OCI-LY7 (cell line): Measurements from ENCODE around the gene AFF2. TPM values are rescaled to one million over a fixed set of nuclear protein-coding genes. Genes with fewer than 3 reads are reported as not detected.

Experiments used
- BruUV-seq: library from RNA; stranded (reverse); fragments of 400-500 nt; replicated peaks from 2 replicates; lab custom pipeline; 2021; lab: Mats Ljungman, UMichigan
- CTCF ChIA-PET: fragments of 300-600 bp; sonication (Branson Sonifier 250); formaldehyde crosslinking; loops from one replicate; lab custom pipeline; 2022; ENCODE audit warnings: antibody characterized with exemption; ENCODE audit not compliant: unreplicated experiment; lab: Charles Lee
- POLR2A ChIA-PET: fragments of 300-600 bp; sonication (Branson Sonifier 250); formaldehyde crosslinking; loops from one replicate; lab custom pipeline; 2022; ENCODE audit warnings: antibody characterized with exemption; lab: Charles Lee
- DNase-seq: peaks from one replicate; pipeline ENCODE4 v3.0.0-alpha.2; 2015; ENCODE audit warnings: low spot score
- H2AFZ ChIP-seq: fragments of 200-600 bp; sonication (generic), shearing (Covaris generic); 2 replicates; pipeline ENCODE4 v1.6.1; 2014; ENCODE audit warnings: mild to moderate bottlenecking, antibody characterized with exemption, low read length, moderate library complexity
- H3K27ac ChIP-seq: fragments of 200-600 bp; sonication (generic); 2 replicates; pipeline ENCODE4 v1.5.1; 2014; ENCODE audit warnings: mixed run types, low read depth, mild to moderate bottlenecking, moderate library complexity, low read length, inconsistent platforms; ENCODE audit not compliant: poor library complexity, severe bottlenecking
- H3K36me3 ChIP-seq: fragments of 200-600 bp; sonication (generic); 2 replicates; pipeline ENCODE4 v1.6.1; 2014; ENCODE audit warnings: mild to moderate bottlenecking, antibody characterized with exemption, low read length, moderate library complexity, mixed read lengths; ENCODE audit not compliant: insufficient read depth
- H3K4me1 ChIP-seq: fragments of 200-600 bp; sonication (generic); 2 replicates; pipeline ENCODE4 v1.5.1; 2014; ENCODE audit warnings: mild to moderate bottlenecking, low read length; ENCODE audit not compliant: insufficient read depth, poor library complexity, severe bottlenecking
- H3K4me2 ChIP-seq: fragments of 200-600 bp; sonication (generic); 2 replicates; pipeline ENCODE4 v1.6.1; 2014; ENCODE audit warnings: mild to moderate bottlenecking, low read length
- H3K4me3 ChIP-seq: fragments of 200-600 bp; sonication (generic); 2 replicates; pipeline ENCODE4 v1.5.1; 2014; ENCODE audit warnings: mild to moderate bottlenecking, low read depth, low read length; ENCODE audit not compliant: poor library complexity, severe bottlenecking
- H3K79me2 ChIP-seq: fragments of 200-600 bp; sonication (generic); 2 replicates; pipeline ENCODE4 v1.6.1; 2016; ENCODE audit warnings: low read depth, mild to moderate bottlenecking, low read length, moderate library complexity, mixed read lengths; ENCODE audit not compliant: insufficient read depth
- H3K9me2 ChIP-seq: fragments of 200-600 bp; sonication (generic); 2 replicates; pipeline ENCODE4 v1.6.1; 2016; ENCODE audit warnings: mild to moderate bottlenecking, low read length, mixed read lengths; ENCODE audit not compliant: insufficient read depth
- H3K9me3 ChIP-seq: fragments of 200-600 bp; sonication (generic); 2 replicates; pipeline ENCODE4 v1.6.1; 2014; ENCODE audit warnings: mild to moderate bottlenecking, mixed run types, low read length, mixed read lengths
- H4K20me1 ChIP-seq: fragments of 200-600 bp; sonication (generic); 2 replicates; pipeline ENCODE4 v1.6.1; 2014; ENCODE audit warnings: mild to moderate bottlenecking, antibody characterized with exemption, low read length, moderate library complexity, mixed read lengths; ENCODE audit not compliant: insufficient read depth
- EZH2phosphoT487 ChIP-seq: fragments of 200-600 bp; sonication (generic); IDR thresholded peaks from 2 replicates; pipeline ENCODE4 v1.6.1; 2018; ENCODE audit warnings: low read depth, borderline replicate concordance, mild to moderate bottlenecking, mixed run types, antibody characterized with exemption, low read length, moderate library complexity, mixed read lengths
- intact Hi-C: fragments of 100-400 bp; cut with micrococcal nuclease; formaldehyde crosslinking; loops from one replicate; pipeline ENCODE4 v1.10.0; 2022; ENCODE audit not compliant: unreplicated experiment
- total RNA-seq, 2 experiments: library from RNA; depleted of rRNA in 1 of 2; stranded (reverse); fragments of >200 nt in 1 of 2; shearing (Covaris generic) in 1 of 2; gene quantifications; 2 replicates each; pipeline ENCODE4 v1.2.3, GENCODE V29; 2014 to 2022
- TF ChIP-seq, protein P1 (sequence below): fragments of 200-600 bp; sonication (generic); conservative IDR thresholded peaks from 2 replicates; pipeline ENCODE4 v1.5.1; 2014; ENCODE audit warnings: mild to moderate bottlenecking, antibody characterized with exemption, low read length, moderate library complexity, mixed read lengths

The AFF2 gene
- total RNA-seq, 2 experiments from 2014 or later = 102 to 106 TPM

GRCh38 chrX:148600131-148600530 lies 99.7 kb downstream of the AFF2 start:
- no peak overlapping the region for H3K4me3 ChIP-seq
- H3K27ac ChIP-seq = no peak overlapping the region
- TF ChIP-seq EZH2phosphoT487 = no peak
- TF ChIP-seq, protein P1, sequence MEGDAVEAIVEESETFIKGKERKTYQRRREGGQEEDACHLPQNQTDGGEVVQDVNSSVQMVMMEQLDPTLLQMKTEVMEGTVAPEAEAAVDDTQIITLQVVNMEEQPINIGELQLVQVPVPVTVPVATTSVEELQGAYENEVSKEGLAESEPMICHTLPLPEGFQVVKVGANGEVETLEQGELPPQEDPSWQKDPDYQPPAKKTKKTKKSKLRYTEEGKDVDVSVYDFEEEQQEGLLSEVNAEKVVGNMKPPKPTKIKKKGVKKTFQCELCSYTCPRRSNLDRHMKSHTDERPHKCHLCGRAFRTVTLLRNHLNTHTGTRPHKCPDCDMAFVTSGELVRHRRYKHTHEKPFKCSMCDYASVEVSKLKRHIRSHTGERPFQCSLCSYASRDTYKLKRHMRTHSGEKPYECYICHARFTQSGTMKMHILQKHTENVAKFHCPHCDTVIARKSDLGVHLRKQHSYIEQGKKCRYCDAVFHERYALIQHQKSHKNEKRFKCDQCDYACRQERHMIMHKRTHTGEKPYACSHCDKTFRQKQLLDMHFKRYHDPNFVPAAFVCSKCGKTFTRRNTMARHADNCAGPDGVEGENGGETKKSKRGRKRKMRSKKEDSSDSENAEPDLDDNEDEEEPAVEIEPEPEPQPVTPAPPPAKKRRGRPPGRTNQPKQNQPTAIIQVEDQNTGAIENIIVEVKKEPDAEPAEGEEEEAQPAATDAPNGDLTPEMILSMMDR = no peak
- H3K4me2 ChIP-seq = no peak overlapping the region
- BruUV-seq = no TSS peak
- H3K9me3 ChIP-seq = peaks cover 9% of the 10 kb centered on the region; the same call in 1 of the 2 replicates
- H3K9me2 ChIP-seq = no peaks in the 10 kb centered on the region
- intact Hi-C loops = no loop called here
- no peak for DNase-seq
- H4K20me1 ChIP-seq = peaks cover 3% of the 10 kb centered on the region; the same call in 1 of the 2 replicates
- H3K79me2 ChIP-seq = peaks cover 97% of the 10 kb centered on the region
- POLR2A ChIA-PET = interaction anchor here (1.3 kb wide), 1 partner anchor 9 kb away, joined by 5 read pairs; no protein-coding TSS in a partner anchor
- H3K36me3 ChIP-seq = peaks cover 13% of the 10 kb centered on the region
- CTCF ChIA-PET = no interaction called here
- no peak overlapping the region for H2AFZ ChIP-seq
- H3K4me1 ChIP-seq = peaks cover 32% of the 10 kb centered on the region

DNA sequence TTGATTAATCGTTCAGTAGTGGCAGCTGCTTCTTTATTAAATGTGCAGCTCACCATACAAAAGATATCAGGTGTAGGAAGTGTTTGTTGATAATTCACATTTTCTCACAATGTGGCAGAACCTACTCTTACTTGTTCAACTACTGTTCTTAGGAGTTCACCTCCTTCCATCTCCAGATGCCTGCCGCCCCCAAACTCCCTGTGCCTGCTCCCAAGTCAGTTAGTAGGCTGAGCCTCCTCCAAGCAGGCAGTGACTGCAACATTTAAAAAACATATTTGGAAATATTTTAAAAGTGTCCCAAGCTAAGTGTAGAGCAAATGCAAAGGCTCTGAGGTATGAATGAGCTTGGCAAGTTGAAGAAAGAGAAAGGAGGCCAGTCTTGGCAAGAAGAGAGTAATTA lies 100.2 kb downstream of the AFF2 start:
- CTCF ChIA-PET = no interaction called here

DNA sequence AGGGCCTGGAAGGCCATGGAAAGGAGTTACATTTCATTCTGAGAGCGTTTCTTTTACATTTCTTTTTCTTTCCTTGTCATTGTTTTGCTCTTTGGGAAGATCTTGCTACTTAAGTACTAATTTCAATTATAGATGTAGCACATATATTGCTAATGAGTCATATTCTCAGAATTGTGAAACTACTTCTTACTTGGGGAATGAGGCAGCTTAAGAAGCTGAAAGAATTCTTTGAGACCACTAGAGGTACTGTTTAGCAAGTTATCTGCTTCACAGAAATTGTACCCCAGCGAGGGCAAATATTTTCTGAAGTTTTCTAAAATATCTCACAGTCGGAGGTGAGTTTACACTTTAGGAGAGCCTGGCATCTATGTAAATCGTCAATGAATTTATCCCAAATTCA lies 100.6 kb downstream of the AFF2 start:
- no TSS peak for BruUV-seq
- peaks cover 32% of the 10 kb centered on the region for H3K4me1 ChIP-seq
- intact Hi-C loops = no loop called here

More for the DNA sequence above, 100.2 kb downstream of the AFF2 start:
- no TSS peak for BruUV-seq
- Histone ChIP-seq H3K36me3 (peaks cover 18% of the 10 kb centered on the region), H3K27ac (no peak overlapping the region), H3K79me2 (peaks cover 98% of the 10 kb centered on the region), H4K20me1 (peaks cover 3% of the 10 kb centered on the region; the same call in 1 of the 2 replicates), H3K9me2 (no peaks in the 10 kb centered on the region), H3K9me3 (peaks cover 12% of the 10 kb centered on the region; the same call in 1 of the 2 replicates), H2AFZ (no peak overlapping the region), H3K4me1 (peaks cover 32% of the 10 kb centered on the region), H3K4me2 (no peak overlapping the region), H3K4me3 (no peak overlapping the region)
- POLR2A ChIA-PET = interaction anchor here (0.8 to 1.3 kb wide), 2 partner anchors 8 to 78 kb away, joined by 4 to 5 read pairs; no protein-coding TSS in a partner anchor
- intact Hi-C loops = no loop called here
- TF ChIP-seq, protein P1 = no peak
- TF ChIP-seq EZH2phosphoT487 = no peak
- no peak for DNase-seq

More for the DNA sequence above, 100.6 kb downstream of the AFF2 start:
- TF ChIP-seq, protein P1 = no peak; the same call in 1 of the 2 replicates
- TF ChIP-seq EZH2phosphoT487 = no peak
- H2AFZ ChIP-seq = no peak overlapping the region
- ChIA-PET CTCF (no interaction called here), POLR2A (interaction anchor here (0.8 kb wide), 1 partner anchor 78 kb away, joined by 4 read pairs; no protein-coding TSS in a partner anchor)
- peaks cover 22% of the 10 kb centered on the region for H3K36me3 ChIP-seq
- H3K27ac ChIP-seq = no peak overlapping the region
- no peak for DNase-seq
- peaks cover 98% of the 10 kb centered on the region for H3K79me2 ChIP-seq
- no peak overlapping the region for H3K4me2 ChIP-seq
- H4K20me1 ChIP-seq = peaks cover 3% of the 10 kb centered on the region; the same call in 1 of the 2 replicates
- no peak overlapping the region for H3K4me3 ChIP-seq
- H3K9me3 ChIP-seq = peaks cover 16% of the 10 kb centered on the region; the same call in 1 of the 2 replicates
- H3K9me2 ChIP-seq = no peaks in the 10 kb centered on the region
